ENCODE data around the gene VWA5B2.
A peak's percentile ranks its signal among the peaks of the same experiment; 100 is the strongest.

The VWA5B2 gene

DNA sequence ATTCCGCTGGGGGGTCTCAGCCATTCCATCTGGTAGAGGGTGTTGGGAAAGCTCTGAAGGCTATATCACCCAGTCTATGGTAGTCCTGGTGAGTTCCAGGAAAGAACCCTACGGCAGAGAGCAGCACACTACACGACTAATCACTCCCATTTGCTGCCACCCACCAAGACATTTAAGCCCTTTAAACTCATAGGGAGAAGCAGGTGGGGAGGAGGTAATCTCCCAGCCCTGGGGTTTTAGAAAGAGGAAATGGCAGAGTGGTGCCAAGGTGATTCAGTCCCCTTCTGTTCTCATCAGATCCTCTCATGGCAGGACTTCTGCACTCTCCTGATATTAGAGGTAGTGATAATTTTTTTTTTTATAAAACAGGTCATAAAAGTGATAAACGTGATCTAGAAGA, 10.6 kb upstream of the VWA5B2 start:
- in situ Hi-C loops (cut with MboI; ENCODE audit: low pct_unique_long_range_greater_than_20kb, low sequenced_read_pairs), result no loop called here
- no peak for DNase-seq

GRCh38 chr3:184222521-184222920, 6.9 kb upstream of the VWA5B2 start:
- DNase-seq, result no peak
- in situ Hi-C loops (cut with MboI; ENCODE audit: low pct_unique_long_range_greater_than_20kb, low sequenced_read_pairs), result no loop called here

DNA sequence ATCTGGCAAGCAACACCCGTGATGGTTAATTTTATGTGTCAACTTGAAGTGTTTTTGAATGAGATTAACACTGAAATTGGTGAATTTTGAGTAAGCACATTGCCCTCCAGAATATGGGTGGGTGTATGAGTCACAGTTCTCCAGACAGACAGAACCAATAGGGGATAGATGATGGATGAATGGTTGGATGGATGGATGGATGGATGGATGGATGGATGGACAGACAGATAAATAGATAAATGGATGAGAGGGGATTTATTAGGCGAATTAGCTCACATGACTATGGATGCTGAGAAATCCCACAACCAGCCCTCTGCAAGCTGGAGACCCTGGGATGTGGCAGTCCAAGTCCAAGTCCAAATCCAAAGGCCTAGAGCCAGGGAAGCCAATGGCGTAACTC, 5.4 kb upstream of the VWA5B2 start:
- in situ Hi-C loops (cut with MboI; ENCODE audit: low pct_unique_long_range_greater_than_20kb, low sequenced_read_pairs), result no loop called here
- no peak for DNase-seq

DNA sequence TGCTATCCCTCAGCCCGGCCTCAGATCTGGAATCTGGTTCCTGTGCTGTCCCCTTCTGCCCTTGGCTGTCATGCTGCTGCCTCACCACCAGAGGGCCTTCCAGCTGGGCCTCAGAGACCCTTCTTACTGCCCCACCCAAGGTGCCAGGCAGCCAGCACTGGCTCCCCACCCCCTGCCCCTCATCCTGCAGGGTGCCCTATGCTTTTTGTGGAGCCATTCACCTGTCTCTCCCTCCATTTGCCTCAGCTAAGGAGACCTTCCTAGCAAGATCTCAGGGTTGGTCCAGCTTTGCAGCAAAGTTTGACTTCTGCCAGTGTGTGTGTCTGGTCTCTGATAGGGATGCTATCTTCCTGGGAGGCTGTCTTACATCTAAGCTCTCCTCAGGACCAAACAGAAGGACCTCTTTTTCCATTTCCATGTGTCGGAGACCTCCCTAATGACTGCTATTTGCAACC, 1.9 kb upstream of the VWA5B2 start:
- in situ Hi-C loops (cut with MboI; ENCODE audit: low pct_unique_long_range_greater_than_20kb, low sequenced_read_pairs), result no loop called here

DNA sequence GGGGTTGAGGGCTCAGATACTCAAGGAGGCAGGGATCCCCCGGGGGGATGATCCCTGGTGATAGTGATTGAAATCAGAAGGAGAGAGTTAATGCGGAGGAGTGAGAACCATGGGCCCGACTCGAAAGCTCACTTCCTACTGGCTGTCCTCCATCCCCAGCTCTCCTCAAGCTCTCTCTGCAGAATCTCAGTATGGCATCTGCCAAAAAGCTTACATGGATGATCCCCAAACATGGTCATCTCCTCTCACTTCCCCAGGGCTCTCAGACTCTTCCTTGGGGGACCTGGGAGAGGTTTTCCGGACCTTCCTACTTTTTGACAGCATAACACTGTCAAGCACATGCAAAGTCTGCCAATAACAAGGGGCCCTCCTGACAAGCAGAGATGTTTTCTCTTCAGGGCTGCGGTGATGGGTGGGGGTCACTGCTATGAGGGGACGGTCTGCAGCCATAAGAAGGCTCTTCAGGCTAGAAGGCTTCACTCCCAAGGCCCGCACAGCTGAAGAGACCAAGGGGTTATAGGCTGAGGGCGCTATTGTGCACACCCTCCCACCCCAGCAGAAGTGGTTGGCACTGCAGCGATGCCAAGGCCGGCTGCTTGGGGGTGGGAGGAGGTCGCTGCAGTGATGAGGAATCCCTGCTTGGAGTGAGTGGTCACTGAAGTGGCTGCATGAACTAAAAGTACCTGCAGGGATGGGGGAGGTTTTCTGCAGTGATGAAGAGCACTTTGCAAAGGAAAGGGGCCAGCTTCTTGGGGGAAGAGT, 828 bp upstream of the VWA5B2 start:
- no peak for DNase-seq
- in situ Hi-C loops (cut with MboI; ENCODE audit: low pct_unique_long_range_greater_than_20kb, low sequenced_read_pairs), result no loop called here

More for the DNA sequence above, 1.9 kb upstream of the VWA5B2 start:
- DNase-seq, result peak; percentile 54

DNA sequence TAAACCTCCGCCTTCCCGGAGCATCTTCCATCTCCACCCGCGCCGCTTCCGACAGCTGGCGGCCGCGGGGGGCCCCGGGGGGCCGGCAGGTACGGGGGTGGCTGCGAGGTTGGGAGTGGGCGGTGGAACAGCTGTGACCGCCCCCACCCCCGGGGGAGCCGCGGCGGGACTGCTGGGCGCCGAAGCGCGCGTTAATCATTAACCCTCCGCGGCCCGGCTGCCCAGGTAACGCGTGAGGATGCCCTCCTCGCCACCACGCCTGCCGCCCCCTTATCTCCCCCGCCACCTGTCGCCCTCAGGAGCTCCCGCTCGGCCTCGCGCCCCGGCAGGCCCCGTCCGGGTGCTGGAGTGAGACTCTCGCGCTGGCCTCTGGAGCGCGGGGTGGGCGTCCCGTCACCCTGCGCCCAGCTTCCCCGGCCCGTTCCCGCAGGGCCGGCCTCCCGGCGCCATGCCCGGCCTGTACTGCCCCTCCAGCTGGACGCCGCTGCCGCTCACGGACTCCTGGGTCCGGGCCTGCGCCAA, 757 bp downstream of the VWA5B2 start:
- DNase-seq, result no peak
- in situ Hi-C loops (cut with MboI; ENCODE audit: low pct_unique_long_range_greater_than_20kb, low sequenced_read_pairs), result no loop called here

DNA sequence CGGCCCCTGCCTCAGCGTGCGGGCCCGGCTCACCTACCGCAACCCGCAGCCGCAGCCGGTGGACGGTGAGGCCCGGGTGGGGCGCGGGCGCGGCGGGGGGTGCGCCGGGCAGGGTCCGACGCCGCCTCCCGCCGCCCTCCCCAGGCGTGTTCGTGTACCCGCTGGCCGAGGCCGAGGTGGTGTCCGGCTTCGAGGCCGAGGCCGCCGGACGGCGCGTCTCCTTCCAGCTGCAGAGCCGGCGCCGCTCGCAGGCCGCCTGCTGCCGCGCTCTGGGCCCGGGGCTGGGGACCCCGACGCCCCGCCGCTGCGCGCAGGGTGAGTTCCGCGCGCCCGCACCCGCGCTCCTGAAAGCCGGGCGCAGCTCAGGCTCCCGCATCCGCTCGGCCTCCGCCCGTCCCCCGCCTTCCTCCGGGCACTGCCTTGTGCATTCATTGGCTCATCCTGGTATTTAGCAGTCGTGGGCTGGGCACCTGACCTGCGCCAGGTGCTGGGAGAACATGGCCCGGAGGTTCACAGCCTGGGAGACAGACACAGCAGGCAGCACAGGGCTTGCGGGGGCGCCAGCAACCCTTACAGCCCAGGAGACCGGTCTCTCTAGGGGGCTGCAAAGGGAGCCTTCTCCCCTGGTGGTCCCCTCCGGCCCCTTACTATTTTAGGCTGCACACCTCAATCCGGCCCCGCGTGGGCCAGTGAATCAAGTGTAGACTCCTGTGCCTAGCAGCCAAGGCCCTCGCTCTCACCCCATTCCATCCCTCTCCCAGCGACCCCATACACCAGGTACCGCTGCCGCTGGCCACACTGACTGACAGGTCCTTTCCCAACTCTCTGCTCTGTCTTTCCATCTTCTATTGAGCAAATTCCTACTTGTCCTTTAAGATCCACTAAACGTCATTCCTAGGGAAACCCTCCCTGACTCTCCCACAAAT, 1.5 kb downstream of the VWA5B2 start:
- DNase-seq, result no peak

GRCh38 chr3:184231671-184232070, 2.3 kb downstream of the VWA5B2 start:
- in situ Hi-C loops (cut with MboI; ENCODE audit: low pct_unique_long_range_greater_than_20kb, low sequenced_read_pairs), result no loop called here
- DNase-seq, result no peak

More for the DNA sequence above, 1.5 kb downstream of the VWA5B2 start:
- in situ Hi-C loops (cut with MboI; ENCODE audit: low pct_unique_long_range_greater_than_20kb, low sequenced_read_pairs), result no loop called here

DNA sequence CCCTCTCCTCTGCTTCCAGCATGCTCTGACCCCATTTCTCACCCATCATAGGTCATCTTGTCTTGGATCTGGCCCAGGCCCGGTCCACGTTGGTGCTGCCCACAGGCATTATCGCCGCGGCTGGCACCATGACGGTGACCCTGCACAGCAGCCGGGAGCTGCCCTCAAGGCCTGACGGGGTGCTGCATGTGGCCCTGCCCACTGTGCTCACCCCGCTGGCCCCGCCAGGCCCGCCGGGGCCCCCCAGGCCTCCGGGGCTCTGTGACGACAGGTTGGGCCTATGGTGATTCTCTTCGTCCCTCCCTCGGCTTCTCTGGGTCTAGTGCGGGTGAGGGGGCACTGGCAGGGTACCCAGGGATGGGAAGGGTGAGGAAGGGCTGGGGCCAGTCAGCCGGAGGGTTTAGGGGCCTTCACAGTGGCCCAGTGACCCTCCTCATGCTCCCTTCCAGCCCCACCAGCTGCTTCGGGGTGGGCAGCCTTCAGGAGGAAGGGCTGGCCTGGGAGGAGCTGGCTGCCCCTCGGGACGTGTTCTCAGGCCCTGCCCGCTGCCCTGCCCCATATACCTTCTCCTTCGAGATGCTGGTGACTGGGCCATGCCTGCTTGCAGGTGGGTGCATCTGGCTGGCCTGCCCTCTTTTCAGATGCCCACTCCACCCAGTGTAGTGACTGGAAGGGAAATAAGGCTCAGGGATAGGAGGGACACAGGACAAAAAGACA, 3.9 kb downstream of the VWA5B2 start:
- no peak for DNase-seq
- in situ Hi-C loops (cut with MboI; ENCODE audit: low pct_unique_long_range_greater_than_20kb, low sequenced_read_pairs), result no loop called here

DNA sequence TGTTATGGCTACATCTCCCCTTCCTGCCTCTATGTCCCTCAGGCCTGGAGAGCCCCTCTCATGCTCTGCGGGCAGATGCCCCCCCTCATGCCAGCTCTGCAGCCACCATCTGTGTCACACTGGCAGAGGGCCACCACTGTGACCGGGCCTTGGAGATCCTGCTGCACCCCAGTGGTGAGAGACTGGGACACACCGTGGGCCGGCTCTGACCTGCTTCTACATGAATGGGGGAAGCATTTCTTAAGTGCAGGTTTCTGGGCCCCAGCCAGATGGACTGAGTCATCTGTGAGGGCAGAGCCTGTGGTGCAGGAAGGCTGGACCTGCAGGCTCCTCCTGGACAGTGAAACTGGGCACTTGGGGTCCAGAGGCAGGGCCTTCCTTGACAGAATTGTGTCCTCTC, 4.8 kb downstream of the VWA5B2 start:
- in situ Hi-C loops (cut with MboI; ENCODE audit: low pct_unique_long_range_greater_than_20kb, low sequenced_read_pairs), result no loop called here
- no peak for DNase-seq

GRCh38 chr3:184234671-184235380, 5.4 kb downstream of the VWA5B2 start:
- no peak for DNase-seq

GRCh38 chr3:184235381-184236032, 6.1 kb downstream of the VWA5B2 start:
- in situ Hi-C loops (cut with MboI; ENCODE audit: low pct_unique_long_range_greater_than_20kb, low sequenced_read_pairs), result no loop called here
- no peak for DNase-seq

More at GRCh38 chr3:184234671-184235380, 5.4 kb downstream of the VWA5B2 start:
- in situ Hi-C loops (cut with MboI; ENCODE audit: low pct_unique_long_range_greater_than_20kb, low sequenced_read_pairs), result no loop called here

- in situ Hi-C loops (cut with MboI; ENCODE audit: low pct_unique_long_range_greater_than_20kb, low sequenced_read_pairs), result no loop called here
- no peak for DNase-seq
These were observed 6.6 kb downstream of the VWA5B2 start for GRCh38 chr3:184236033-184236410.

DNA sequence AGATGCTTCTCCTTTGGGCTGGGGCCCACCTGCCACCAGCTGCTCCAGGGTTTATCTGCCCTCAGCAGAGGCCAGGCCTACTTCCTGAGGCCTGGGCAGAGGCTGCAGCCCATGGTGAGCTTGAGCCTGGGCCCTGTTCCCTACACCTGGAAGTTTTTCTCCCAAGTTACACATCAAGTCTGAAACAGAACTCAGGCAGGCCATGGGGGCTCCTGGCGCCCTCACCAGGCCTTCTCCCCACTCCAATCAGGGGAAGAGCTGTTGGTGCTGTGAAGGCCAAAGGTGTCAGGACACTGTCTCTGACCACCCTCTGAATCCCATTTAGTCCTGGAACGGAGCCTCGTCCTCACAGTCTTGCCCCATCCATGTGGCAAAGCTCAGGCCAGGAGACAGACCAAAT, 7.3 kb downstream of the VWA5B2 start:
- in situ Hi-C loops (cut with MboI; ENCODE audit: low pct_unique_long_range_greater_than_20kb, low sequenced_read_pairs), result no loop called here
- no peak for DNase-seq

DNA sequence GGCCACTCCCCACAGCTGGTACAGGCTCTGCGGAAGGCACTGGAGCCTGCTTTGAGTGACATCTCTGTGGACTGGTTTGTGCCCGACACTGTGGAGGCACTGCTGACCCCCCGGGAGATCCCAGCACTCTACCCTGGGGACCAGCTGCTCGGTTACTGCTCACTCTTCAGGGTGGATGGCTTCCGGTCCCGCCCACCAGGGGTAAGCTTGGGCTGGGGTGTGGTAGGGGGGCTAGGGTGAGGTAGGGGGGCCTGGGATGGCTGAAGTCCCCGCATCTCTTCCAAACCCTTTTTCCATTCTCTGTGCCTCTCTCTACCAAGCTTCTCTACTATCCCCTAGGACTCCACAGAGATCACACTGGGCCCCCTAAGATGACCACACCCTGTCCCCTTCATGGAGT, 7.8 kb downstream of the VWA5B2 start:
- DNase-seq, result no peak
- in situ Hi-C loops (cut with MboI; ENCODE audit: low pct_unique_long_range_greater_than_20kb, low sequenced_read_pairs), result no loop called here

GRCh38 chr3:184237807-184238206, 8.4 kb downstream of the VWA5B2 start:
- in situ Hi-C loops (cut with MboI; ENCODE audit: low pct_unique_long_range_greater_than_20kb, low sequenced_read_pairs), result no loop called here
- peak; percentile 43 for DNase-seq

DNA sequence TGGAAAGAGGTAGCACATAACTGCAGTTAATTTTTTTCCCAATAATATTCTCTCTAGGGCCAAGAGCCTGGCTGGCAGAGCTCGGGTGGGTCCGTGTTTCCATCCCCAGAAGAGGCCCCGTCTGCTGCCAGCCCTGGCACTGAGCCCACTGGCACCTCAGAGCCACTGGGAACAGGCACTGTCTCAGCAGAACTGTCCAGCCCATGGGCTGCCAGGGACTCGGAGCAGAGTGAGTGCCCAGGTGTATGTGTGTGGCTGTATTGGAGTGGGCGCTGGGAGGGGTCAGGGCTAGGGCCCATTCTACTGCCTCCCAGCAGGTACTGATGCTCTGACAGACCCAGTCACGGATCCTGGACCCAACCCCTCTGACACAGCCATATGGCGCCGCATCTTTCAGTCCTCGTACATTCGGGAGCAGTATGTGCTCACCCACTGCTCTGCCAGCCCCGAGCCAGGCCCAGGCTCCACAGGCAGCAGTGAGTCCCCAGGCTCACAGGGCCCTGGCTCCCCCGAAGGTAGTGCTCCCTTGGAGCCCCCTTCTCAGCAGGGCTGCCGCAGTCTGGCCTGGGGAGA, 8.9 kb downstream of the VWA5B2 start:
- in situ Hi-C loops (cut with MboI; ENCODE audit: low pct_unique_long_range_greater_than_20kb, low sequenced_read_pairs), result no loop called here
- no peak for DNase-seq

- in situ Hi-C loops (cut with MboI; ENCODE audit: low pct_unique_long_range_greater_than_20kb, low sequenced_read_pairs), result no loop called here
- no peak for DNase-seq
These were observed 9.8 kb downstream of the VWA5B2 start for GRCh38 chr3:184239221-184239620.
